Glutamatergic neuron (in vitro differentiated cells): ENCODE results near the gene PEPD. TPM values are rescaled to one million over a fixed set of nuclear protein-coding genes. Genes with fewer than 3 reads are reported as not detected.

Experiments used
- DNase-seq: peaks from one replicate; pipeline ENCODE4 v3.0.0; 2022
- H3K27ac Mint-ChIP-seq: one replicate; pipeline ENCODE4 v1.8.0; 2020; ENCODE audit warnings: mild to moderate bottlenecking, mixed read lengths, inconsistent platforms; ENCODE audit not compliant: unreplicated experiment
- H3K27me3 Mint-ChIP-seq: one replicate; pipeline ENCODE4 v1.8.0; 2020; ENCODE audit warnings: mild to moderate bottlenecking, moderate library complexity, mixed read lengths, inconsistent platforms; ENCODE audit not compliant: unreplicated experiment
- H3K36me3 Mint-ChIP-seq: one replicate; pipeline ENCODE4 v1.8.0; 2020; ENCODE audit warnings: mild to moderate bottlenecking, mixed read lengths, inconsistent platforms; ENCODE audit not compliant: unreplicated experiment
- H3K4me1 Mint-ChIP-seq: one replicate; pipeline ENCODE4 v1.8.0; 2020; ENCODE audit warnings: mild to moderate bottlenecking, low read depth, mixed read lengths, inconsistent platforms; ENCODE audit not compliant: unreplicated experiment
- H3K4me3 Mint-ChIP-seq: one replicate; pipeline ENCODE4 v1.8.0; 2020; ENCODE audit warnings: mild to moderate bottlenecking, mixed read lengths, inconsistent platforms; ENCODE audit not compliant: unreplicated experiment
- H3K9me3 Mint-ChIP-seq: one replicate; pipeline ENCODE4 v1.8.0; 2020; ENCODE audit warnings: mild to moderate bottlenecking, moderate library complexity, mixed read lengths, inconsistent platforms; ENCODE audit not compliant: unreplicated experiment
- CTCF ChIP-seq: fragments of 200-600 bp; sonication (generic); IDR thresholded peaks from one replicate; pipeline ENCODE4 v1.5.0; 2021; ENCODE audit not compliant: partially characterized antibody, unreplicated experiment
- total RNA-seq: library from RNA; stranded (reverse); fragmentation: NEBNext Ultra II Directional; extraction: Animal tissue kit (Norgen Biotek cat#: 25700); gene quantifications from one replicate; pipeline ENCODE4 v1.2.1, GENCODE V29; 2021; ENCODE audit not compliant: unreplicated experiment

PEPD gene
- total RNA-seq, 1 donor from 2014 or later, result 93.3 TPM

- no peak for TF ChIP-seq CTCF
- Mint-ChIP-seq H3K36me3 (no peaks in the 10 kb centered on the region), H3K4me1 (peaks cover 16% of the 10 kb centered on the region), H3K27ac (no peak overlapping the region), H3K27me3 (peaks cover 6% of the 10 kb centered on the region), H3K4me3 (no peak overlapping the region), H3K9me3 (peaks cover 10% of the 10 kb centered on the region)
- no peak for DNase-seq
Measured at GRCh38 chr19:33390101-33390907, 131.3 kb downstream of the PEPD start.

GRCh38 chr19:33389421-33390100 is 132.0 kb downstream of the PEPD start:
- Mint-ChIP-seq H3K27me3 (peaks cover 4% of the 10 kb centered on the region), H3K36me3 (no peaks in the 10 kb centered on the region), H3K4me3 (no peak overlapping the region), H3K27ac (no peak overlapping the region), H3K9me3 (peaks cover 7% of the 10 kb centered on the region), H3K4me1 (peaks cover 16% of the 10 kb centered on the region)
- no peak for TF ChIP-seq CTCF
- no peak for DNase-seq

- peak; percentile 22 for DNase-seq
- no peak overlapping the region for H3K27ac Mint-ChIP-seq
Measured at GRCh38 chr19:33388725-33389420, 132.7 kb downstream of the PEPD start.

GRCh38 chr19:33388231-33388724 is 133.3 kb downstream of the PEPD start:
- H3K27me3 Mint-ChIP-seq, result no peaks in the 10 kb centered on the region
- H3K27ac Mint-ChIP-seq, result no peak overlapping the region
- TF ChIP-seq CTCF, result no peak
- DNase-seq, result no peak
- peaks cover 10% of the 10 kb centered on the region for H3K4me1 Mint-ChIP-seq
- no peaks in the 10 kb centered on the region for H3K36me3 Mint-ChIP-seq
- no peak overlapping the region for H3K4me3 Mint-ChIP-seq
- peaks cover 8% of the 10 kb centered on the region for H3K9me3 Mint-ChIP-seq

More at GRCh38 chr19:33388725-33389420, 132.7 kb downstream of the PEPD start:
- Mint-ChIP-seq H3K4me1 (peaks cover 14% of the 10 kb centered on the region), H3K4me3 (no peak overlapping the region), H3K27me3 (peaks cover 3% of the 10 kb centered on the region), H3K36me3 (no peaks in the 10 kb centered on the region), H3K9me3 (peaks cover 6% of the 10 kb centered on the region)
- no peak for TF ChIP-seq CTCF
